GM19372 (cell line): ENCODE results near the gene ROBO3.

Source experiments
- ATAC-seq: cut with Tn5 transposase; IDR thresholded peaks from one replicate; pipeline ENCODE4 v1.9.1; 2021; ENCODE audit warnings: mild to moderate bottlenecking, low read depth, moderate library complexity; ENCODE audit not compliant: unreplicated experiment

The ROBO3 gene

DNA sequence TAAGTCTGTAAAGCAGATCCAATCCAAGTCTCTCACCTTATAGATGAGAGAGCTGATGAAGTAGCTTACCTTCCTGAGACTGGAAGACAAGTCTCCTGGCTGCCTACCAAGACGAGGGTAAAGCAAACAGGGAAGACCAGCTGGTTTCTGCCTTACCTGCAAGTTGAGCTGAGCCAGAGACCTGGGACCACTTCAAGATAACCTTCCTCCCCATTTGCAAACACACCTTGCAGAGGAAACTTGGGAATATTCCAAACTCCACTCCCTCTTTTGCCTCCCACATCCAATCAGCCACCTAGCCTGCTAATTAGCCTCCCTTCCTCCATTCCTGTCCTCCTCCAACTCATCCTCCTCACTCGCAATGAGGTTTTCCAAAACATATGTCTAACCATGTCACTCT, 23.4 kb upstream of the ROBO3 start:
- no peak for ATAC-seq

DNA sequence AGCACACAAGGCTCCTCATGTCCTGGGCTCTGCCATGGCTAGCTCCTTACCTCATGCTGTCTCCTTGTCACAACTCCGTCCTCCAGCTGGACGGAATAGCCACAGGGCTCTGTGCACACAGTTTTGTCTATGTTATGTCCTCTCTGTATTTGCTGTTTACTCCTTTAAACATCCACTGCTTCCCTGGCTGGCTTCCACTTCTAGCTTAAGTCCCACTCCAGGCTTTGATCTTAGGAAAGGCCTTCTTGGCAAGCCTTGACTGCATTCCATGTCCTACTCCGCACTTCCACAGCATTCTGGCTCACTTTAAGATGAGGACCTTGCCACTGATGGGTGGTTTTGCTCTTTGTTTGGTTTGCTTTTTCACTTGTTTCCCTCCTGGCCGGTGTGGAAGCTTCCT, 22.9 kb upstream of the ROBO3 start:
- ATAC-seq = no peak

DNA sequence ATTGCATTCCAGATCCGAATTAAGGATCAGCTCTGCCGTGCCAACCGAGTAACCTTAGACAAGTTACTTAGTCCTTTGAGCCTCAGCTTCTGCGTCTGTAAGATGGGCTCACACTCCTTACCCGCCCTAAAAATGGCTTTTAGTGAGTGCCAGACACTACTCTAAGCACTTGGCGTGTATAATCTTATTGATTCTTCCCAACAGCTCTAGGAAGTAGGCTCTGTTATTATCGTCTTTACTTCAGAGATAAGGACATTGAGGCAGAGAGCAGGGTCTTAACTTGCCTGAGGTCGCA, 21.7 kb upstream of the ROBO3 start:
- no peak for ATAC-seq

DNA sequence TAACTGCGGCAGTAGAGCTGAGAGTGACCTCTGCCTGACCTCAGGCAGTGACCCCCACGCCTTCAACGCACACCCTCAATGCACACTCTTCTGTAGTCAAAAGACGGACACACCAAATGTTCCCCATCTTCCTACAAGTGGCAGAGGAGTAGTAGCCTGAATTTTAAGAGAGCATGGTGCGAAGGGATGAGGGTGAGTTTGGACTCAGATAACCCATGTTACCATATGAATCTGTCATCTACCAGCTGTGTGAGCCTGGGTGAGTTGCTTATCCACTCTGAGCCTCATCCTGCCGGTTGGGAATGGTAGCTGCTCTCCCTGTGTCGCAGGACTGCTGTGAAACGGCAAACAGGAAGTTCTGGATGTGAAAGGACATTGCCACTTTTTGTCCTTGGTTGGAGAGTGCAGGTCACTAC, 20.6 kb upstream of the ROBO3 start:
- no peak for ATAC-seq

DNA sequence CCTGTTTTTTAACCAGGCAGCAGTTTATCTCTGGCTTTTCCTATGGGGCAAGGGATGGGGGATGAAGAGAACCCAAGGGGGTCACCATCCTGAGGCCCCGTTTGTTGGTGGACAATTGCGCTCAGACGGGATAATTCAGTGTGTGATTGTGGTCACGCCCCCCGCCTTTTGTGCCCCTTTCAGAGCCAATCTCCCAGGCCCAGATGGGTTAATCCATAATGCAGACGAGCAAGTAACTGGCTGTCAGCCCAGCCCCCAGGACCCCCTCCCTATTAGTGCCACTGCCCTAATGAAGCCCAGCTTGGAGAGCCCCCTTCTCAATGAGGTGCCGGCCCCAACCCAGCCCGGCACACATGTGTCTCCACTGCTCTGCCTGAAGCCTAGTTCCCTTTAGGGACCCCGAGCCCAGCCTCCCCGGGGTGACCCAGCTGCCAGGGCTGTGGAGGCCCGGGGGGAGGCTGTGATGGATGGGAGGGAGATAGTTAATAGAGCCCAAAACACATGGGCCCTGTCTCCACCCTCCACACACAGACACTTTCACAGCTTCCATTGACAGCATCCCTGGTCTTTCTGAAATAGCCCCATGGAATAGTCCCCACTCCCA, 19.1 kb upstream of the ROBO3 start:
- no peak for ATAC-seq

DNA sequence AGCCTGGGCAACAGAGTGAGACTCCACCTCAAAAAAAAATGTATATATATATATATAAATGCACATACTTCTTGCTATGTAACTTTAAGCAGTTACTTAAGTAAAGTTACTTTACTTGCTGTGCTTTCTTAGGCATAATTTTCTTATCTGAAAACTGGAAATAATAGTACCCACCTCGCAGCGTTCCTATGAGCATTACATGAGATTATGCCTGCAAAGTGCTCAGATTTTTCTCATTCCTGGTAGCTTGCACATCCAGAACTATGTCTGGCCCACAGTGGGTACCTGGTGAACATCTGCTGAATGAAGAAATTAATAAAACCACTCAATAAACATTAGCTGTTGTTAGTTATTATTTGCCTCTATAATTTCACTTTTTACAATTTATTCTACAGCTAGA, 6.1 kb upstream of the ROBO3 start:
- ATAC-seq = no peak

DNA sequence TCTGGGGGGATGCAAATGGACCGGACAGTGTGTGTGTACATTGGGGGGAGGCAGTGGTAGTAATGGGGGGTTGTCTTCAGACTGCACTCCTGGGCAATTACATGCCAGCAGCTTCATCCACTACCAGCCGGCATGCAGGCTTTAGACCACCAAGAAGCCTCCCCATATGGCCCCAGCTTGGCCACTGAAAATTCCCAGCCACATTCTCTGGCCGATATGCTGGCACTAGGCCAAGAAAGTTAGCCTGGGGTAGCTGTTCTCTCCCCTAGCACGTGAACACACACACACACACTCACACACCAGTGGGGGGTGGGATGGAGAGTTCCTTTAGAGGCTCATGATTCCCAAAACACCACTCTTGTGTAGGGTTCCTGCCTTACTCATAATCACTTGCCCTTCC, 3.6 kb upstream of the ROBO3 start:
- no peak for ATAC-seq

DNA sequence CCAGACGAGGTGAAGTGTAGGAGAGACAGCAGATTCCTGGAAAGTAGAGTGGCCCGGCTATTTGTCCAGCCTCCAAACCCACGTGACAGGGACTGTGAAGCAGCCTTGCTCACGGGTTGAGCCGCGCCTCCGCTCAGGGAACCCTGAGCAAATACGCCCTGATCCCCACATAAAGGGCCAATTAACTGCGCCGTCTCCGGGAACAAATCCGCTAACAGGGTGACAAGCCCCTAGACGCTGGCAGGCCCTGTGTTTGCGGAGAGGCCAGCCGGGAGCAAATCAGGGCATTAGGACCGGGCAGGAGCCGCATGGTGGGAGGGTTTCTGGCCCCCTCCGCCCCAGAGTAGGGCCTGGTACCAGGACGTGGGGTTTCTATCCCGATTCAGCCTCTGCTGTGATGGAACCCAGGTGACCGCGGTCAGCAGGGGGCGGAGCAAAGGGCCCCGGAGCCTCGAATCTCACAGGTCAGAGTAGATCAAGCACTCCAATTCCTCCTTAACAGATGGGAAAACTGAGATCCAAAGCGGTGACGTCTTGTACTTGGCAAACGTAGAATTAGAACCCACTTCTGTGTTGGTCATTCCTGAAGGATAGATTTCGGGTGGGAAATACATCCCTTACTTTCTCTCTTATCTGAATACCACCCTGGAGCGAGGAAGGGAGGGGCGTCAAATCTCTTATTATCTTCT, 2.0 kb upstream of the ROBO3 start:
- ATAC-seq = no peak

DNA sequence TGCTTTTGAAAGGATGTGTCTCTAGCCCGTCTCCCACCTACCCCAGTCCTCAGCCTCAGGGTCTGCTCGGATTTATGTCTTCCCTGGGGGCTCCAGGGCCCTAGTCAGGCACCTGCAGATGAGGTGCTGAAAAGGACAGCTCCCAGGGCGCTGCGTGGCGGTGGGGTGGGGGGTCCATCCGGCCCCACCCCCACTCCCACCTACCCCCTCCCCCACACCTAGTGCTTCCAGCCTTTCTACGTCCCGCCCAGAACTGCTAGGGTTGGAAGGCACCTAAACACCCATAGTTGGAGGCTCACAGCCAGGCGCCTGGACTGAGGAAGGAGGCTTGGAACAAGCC, 1.4 kb upstream of the ROBO3 start:
- no peak for ATAC-seq

DNA sequence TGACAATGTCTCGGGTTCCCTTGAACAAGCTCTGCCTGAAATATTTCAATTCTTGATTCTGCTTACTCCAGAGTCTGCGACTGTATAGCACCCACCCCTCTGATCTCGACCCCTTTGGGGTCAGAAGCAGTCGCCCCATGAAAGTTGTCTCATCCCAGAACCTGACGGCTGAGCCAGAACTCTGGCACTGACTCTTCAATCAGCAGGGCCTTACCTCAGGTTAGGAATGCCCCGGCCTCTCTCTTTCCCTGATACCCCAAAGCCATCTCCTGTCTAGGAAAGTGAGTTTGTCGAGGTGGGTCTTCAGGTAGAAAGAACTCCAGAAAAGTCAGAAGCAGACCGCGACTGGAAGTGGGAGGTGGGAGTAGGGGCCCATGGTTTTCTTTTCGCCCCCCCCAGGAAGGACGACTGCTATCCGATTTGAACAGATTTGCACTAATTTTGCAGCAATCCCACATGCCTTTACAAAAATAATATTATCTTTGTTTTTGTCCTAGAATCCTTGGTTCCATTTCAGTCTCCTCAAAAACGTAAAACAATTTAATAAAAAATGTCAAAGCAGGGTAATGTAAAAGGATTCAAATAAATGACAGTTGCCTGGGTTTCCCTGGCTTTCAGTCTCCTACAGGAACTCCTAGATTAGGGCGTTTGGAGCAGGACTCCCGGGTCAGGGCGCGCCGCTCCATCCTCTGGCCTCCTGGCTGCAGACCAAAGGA, 898 bp upstream of the ROBO3 start:
- ATAC-seq = no peak

DNA sequence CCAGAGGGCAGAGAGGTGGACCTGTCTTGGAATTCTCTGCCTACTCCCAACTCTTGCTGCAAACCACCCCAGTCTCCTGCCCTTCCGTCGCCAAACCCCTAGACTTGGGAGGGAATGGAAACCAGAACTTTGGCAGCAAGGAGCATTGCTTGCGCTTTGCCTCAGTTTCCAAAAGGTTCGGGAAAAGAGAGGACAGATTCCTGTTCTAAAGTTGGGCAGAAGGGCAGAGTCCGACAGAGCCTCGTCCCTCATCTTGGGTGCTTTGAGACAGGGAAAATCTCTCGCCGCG, 396 bp upstream of the ROBO3 start:
- ATAC-seq = no peak

DNA sequence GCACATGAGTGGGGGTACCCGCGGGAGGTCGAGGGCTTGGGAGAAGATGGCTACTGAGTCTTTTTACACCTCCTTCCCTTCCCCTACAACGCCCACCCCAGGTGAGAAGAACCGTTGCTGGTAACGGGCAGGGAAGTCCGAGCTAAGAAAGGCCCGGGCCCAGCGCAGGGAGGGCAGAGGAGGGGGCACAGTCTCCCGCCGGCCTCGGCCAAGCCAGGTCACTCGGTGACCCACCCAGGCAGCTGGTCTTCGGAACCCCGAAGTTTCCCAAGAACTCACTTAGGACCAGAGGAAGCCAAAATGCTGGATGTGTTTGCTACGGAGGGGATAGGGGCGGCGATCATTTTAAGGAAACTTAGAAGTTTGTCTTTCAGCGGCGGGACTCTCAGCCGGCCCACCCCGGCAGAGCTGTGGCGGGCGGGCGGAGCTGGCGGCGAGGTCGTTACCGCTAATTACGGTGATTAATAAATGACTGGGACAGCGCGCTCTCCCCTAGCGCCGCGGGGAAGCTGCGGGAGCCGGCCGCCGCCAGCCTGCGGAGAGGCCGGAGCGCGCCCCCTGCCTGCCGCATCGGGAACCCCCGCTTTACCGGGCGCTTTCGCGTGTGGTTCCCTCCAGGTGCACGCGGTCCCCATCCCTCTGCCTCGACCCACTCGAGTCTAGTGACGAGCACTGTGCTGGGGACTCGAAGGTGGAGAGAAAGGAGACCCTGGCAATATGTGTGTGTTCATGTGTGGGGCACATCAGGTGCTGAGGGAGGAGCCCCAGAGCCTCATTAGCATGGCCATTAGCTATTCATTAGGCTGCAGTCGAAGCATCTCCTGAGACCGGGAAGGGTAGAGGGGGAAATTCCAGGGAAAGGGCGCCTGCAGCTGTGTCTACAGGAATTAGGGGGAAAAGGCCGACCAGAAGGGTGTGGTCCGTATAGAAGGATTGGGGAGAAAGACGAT, 945 bp downstream of the ROBO3 start:
- peak; percentile 40 for ATAC-seq

DNA sequence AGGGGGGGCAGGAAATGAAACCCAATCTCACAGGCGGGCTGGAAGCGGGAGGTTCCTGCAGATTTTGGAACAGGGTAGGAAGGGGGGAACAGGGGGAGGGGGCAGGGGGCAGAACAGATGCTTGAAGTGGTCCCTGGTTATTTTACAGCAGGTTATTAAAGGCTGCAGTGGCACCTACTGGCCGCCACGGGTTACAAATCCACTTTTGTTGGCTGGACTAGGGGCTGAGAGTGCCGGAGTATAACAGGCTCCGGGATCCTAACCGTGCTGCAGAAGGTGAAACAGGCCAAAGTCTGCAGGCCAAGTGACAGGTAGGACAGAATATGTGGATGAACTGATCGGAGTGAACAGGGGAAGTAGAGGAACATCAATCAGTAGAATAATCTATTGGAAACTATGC, 2.5 kb downstream of the ROBO3 start:
- ATAC-seq = peak; percentile 57

DNA sequence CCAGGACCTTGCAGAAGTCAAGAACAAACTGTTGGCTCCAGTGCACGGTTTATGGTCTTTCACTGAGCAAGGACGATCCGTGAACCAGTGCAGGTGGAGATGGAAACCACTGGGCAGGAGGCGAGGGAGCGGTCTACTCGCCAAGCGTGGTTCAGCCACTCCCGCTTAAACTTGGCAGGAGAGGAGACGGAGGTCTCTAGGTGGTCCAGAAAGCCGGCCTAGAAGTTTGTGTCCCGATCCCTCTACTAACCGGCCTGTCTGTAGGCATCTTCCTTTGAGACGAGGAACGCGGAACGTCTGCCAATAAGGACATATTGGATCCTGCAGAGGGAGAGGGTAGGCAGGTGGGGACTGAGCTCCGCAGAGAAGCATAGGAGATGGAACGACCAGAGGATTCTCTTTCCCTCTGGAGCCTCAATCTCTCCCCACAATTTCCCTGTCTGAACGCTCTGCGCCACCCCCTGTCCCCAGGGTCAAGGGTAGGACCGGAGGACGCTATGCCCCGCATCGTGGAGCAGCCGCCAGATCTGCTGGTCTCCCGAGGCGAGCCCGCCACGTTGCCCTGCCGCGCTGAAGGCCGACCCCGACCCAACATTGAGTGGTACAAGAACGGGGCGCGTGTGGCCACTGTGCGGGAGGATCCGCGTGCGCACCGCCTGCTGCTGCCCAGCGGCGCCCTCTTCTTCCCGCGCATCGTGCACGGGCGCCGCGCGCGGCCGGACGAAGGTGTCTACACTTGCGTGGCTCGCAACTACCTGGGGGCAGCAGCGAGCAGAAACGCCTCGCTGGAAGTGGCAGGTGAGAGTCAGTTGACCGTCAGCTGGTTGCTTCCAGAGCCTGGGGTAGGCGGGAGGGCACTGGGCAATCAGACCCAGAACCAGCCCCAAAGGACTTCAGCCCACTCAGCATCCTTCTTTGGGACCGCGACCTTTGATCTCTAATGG, 3.4 kb downstream of the ROBO3 start:
- ATAC-seq = no peak

DNA sequence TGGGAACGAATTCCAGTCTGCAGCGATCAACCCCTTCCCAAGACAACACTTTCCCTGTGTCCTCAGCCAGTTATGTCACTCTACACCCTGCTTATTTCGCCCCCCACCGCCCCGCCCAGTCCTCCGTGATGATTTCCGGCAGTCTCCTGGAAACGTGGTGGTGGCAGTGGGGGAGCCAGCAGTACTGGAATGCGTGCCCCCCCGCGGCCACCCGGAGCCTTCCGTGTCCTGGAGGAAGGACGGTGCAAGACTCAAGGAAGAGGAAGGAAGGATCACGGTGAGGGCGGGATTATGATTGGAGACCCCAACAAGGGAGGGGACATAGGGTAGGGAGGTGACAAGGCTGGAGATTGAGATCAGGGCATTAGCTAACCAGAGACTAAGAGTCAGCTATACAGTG, 4.1 kb downstream of the ROBO3 start:
- no peak for ATAC-seq

DNA sequence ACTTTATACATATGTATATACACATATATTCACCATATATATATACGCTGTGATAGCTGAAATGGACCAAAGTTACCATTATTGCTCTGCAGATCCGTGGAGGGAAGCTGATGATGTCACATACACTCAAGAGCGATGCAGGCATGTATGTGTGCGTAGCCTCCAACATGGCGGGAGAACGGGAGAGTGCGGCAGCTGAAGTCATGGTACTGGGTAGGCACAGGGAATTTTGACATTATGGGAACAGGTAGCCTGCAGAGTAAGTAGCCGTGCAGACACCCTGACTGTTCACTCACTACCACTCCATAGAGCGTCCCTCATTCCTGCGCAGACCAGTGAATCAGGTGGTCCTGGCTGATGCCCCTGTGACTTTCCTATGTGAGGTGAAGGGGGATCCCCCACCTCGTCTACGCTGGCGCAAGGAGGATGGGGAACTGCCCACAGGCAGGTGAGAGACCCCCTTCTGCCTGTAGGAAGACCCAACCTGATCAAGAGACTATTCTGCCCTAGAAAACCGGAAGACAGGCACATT, 4.7 kb downstream of the ROBO3 start:
- ATAC-seq = no peak

DNA sequence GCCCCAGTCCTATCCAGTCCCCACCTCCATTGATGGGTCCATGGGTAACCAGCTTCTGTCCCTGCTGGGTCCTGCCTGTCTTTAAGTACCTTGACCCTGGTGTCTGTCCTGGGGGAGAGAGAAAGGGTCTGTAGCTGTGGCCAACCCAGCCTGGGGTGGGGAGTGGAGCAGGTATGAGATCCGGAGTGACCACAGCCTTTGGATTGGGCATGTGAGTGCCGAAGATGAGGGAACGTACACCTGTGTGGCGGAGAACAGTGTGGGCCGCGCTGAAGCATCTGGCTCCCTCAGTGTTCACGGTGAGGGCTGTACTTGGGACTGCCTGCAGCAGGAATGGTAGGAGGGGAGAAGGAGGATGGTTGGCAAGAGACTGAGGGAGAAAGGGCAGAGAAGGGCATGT, 5.2 kb downstream of the ROBO3 start:
- no peak for ATAC-seq

DNA sequence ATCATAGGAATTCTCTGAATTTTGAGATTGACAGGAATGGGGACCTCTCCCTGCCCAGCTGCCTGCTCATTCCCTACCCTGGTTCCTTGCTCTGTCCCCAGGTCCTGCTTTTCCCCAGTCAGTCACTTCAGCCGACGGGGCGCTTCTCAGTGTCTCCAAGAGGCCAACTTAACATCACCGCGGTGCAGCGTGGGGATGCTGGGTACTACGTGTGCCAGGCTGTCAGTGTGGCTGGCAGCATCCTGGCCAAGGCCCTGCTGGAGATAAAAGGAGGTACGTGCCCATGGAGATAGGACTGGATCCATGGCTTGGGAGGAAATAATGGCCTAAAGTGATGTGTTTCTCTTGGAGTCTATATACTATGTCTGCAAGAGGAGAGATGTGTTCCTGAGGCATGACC, 7.0 kb downstream of the ROBO3 start:
- no peak for ATAC-seq

DNA sequence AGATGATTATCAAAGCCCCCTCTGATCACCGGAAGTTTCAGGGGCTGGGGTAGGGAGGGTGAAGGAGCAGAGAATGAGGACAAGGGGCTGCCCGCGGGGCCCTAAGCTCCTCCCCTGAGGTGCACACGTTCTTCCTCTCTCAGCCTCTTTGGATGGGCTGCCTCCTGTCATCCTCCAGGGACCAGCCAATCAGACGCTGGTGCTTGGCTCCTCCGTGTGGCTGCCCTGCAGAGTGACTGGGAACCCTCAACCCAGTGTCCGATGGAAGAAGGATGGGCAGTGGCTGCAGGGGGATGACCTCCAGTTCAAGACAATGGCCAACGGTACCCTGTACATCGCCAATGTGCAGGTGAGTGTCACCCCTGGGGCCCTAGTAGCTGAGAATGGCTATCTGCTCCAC, 7.5 kb downstream of the ROBO3 start:
- ATAC-seq = no peak

DNA sequence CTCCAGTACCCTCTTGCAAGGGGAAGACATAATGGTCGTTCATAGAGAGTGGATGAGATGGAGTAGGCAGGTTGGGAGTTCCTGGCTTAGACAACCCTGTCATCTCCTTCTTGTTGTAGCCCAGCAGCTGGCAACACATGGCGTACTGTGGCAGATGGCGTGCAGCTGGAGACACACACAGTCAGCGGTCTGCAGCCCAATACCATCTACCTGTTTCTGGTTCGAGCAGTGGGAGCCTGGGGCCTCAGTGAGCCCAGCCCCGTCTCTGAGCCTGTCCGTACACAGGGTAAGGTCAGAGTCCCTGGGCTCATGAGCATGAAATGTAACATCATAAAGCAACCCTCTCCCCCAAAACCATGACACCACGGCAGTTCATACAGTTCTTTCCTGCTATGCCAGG, 8.7 kb downstream of the ROBO3 start:
- ATAC-seq = no peak
